K562 (cell line): ENCODE measurements around the gene DIAPH3. TPM values are rescaled to one million over a fixed set of nuclear protein-coding genes. Genes with fewer than 3 reads are reported as not detected.

Experiments used
- ATAC-seq: fragments of 200-7000 bp; cut with Tn5 transposase; 3 replicates; pipeline ENCODE4 v1.9.1; 2020; ENCODE audit warnings: moderate library complexity
- BruUV-seq: library from RNA; stranded (reverse); fragments of 400-500 nt; replicated peaks from 2 replicates; lab custom pipeline; 2021; lab: Mats Ljungman, UMichigan
- CTCF ChIA-PET: fragments of 300-600 bp; formaldehyde crosslinking; extraction: SDS; loops from one replicate; lab custom pipeline; 2021; ENCODE audit warnings: low intra/inter-chr PET ratio; lab: Yijun Ruan, JAX
- POLR2A ChIA-PET: fragments of 300-600, 350-650 bp; sonication (Branson Sonifier 250); formaldehyde crosslinking; extraction: SDS; loops from one replicate; lab custom pipeline; 2021; ENCODE audit warnings: antibody characterized with exemption, inconsistent platforms; lab: Yijun Ruan, JAX
- DNase-seq, 4 experiments: peaks; one replicate each; pipeline versions ENCODE4 v3.0.0 to v3.0.0-alpha.2; 2011 to 2018; ENCODE audit warnings: low spot score in 3 of 4, mixed read lengths in 3 of 4; ENCODE audit errors: extremely low read depth in 1 of 4
- FAIRE-seq: peaks from 2 replicates; lab custom pipeline; 2011; peaks lifted over from hg19 to GRCh38; lab: Jason Lieb, UNC
- H2AFZ ChIP-seq: 2 replicates; pipeline ENCODE4 v1.6.0; 2011; ENCODE audit warnings: low read depth, low read length, control low read depth, inconsistent platforms
- H3K27ac ChIP-seq: fragments of 200-600 bp; 3 replicates; pipeline ENCODE4 v1.8.0; 2011; ENCODE audit warnings: low read depth, mild to moderate bottlenecking, control low read depth, inconsistent platforms, low read length, moderate library complexity, mixed read lengths; ENCODE audit errors: extremely low read depth
- H3K27me3 ChIP-seq, 2 experiments: fragments of 300-600 bp in 1 of 2; 2 replicates in 1 of 2; 3 replicates in 1 of 2; pipeline versions ENCODE4 v1.6.0 to v1.8.0; 2011; ENCODE audit warnings: inconsistent platforms in 2 of 2, low read length in 2 of 2, mild to moderate bottlenecking in 1 of 2, mixed read lengths in 1 of 2, moderate library complexity in 1 of 2; ENCODE audit not compliant: control insufficient read depth in 2 of 2, insufficient read depth in 2 of 2
- H3K36me3 ChIP-seq: fragments of 300-600 bp; 3 replicates; pipeline ENCODE4 v1.8.0; 2011; ENCODE audit warnings: mild to moderate bottlenecking, low read length, inconsistent platforms; ENCODE audit not compliant: control insufficient read depth, insufficient read depth
- H3K4me1 ChIP-seq, 2 experiments: fragments of 200-600 bp in 1 of 2; replicated peaks in 1 of 2; 2 replicates in 1 of 2; 3 replicates in 1 of 2; pipeline versions ENCODE4 v1.5.1 to v1.8.0; 2011; ENCODE audit warnings: inconsistent platforms in 2 of 2, low read length in 2 of 2, mild to moderate bottlenecking in 1 of 2, mixed read lengths in 1 of 2, moderate library complexity in 1 of 2; ENCODE audit not compliant: control insufficient read depth in 2 of 2, insufficient read depth in 2 of 2
- H3K4me2 ChIP-seq: 2 replicates; pipeline ENCODE4 v1.6.1; 2011; ENCODE audit warnings: low read length, control low read depth, inconsistent platforms, mixed read lengths; ENCODE audit not compliant: insufficient read depth
- H3K4me3 ChIP-seq: fragments of 200-600 bp; sonication (generic), shearing (Covaris generic); 2 replicates; pipeline ENCODE4 v1.5.1; 2016; ENCODE audit warnings: control low read depth, inconsistent platforms
- H3K79me2 ChIP-seq: fragments of 200-600 bp; 3 replicates; pipeline ENCODE4 v1.8.0; 2011; ENCODE audit warnings: low read length, inconsistent platforms; ENCODE audit not compliant: control insufficient read depth, insufficient read depth
- H3K9ac ChIP-seq, 2 experiments: 2 replicates each; pipeline versions ENCODE4 v1.6.0 to v1.6.1; 2011; ENCODE audit warnings: low read depth in 2 of 2, low read length in 2 of 2, control low read depth in 1 of 2, inconsistent platforms in 1 of 2, mild to moderate bottlenecking in 1 of 2, mixed read lengths in 1 of 2; ENCODE audit not compliant: insufficient read depth in 1 of 2
- H3K9me1 ChIP-seq: one replicate; pipeline ENCODE4 v1.6.0; 2011; ENCODE audit warnings: inconsistent platforms, mild to moderate bottlenecking, low read length, moderate library complexity; ENCODE audit not compliant: control insufficient read depth, insufficient read depth
- H3K9me3 ChIP-seq: replicated peaks from 2 replicates; pipeline ENCODE4 v1.5.1; 2011; ENCODE audit warnings: low read depth, low read length, inconsistent platforms; ENCODE audit not compliant: control insufficient read depth, insufficient read depth
- H4K20me1 ChIP-seq: replicated peaks from 2 replicates; pipeline ENCODE4 v1.6.1; 2011; ENCODE audit warnings: low read length, inconsistent platforms, mixed read lengths; ENCODE audit not compliant: control insufficient read depth, insufficient read depth
- NKRF ChIP-seq: fragments of 450-650 bp; IDR thresholded peaks from 2 replicates; pipeline ENCODE4 v1.6.1; 2016; ENCODE audit warnings: borderline replicate concordance
- NR4A1 ChIP-seq, 2 experiments: fragments of 250-450 bp in 1 of 2; fragments of 450-650 bp in 1 of 2; sonication (Bioruptor Pico) in 1 of 2; IDR thresholded peaks; 2 replicates each; pipeline versions ENCODE4 v1.4.0 to v1.6.1; 2016 to 2020; ENCODE audit warnings: mild to moderate bottlenecking in 2 of 2, missing compliant biosample characterization in 1 of 2, missing genetic modification characterization in 1 of 2, moderate library complexity in 1 of 2
- ZBTB49 ChIP-seq: sonication (generic); formaldehyde crosslinking; IDR thresholded peaks from 2 replicates; pipeline ENCODE4 v1.8.0; 2022; ENCODE audit warnings: missing genetic modification reagents, mild to moderate bottlenecking, borderline replicate concordance
- ZKSCAN1 ChIP-seq: fragments of 150-350 bp; IDR thresholded peaks from 2 replicates; pipeline ENCODE4 v1.6.1; 2016; ENCODE audit warnings: low read depth, low read length
- WGBS: fragments of 100-300 bp; shearing (Covaris generic); methylation state at CpG from one replicate; pipeline ENCODE4 v1.1.6; 2016; ENCODE audit warnings: low coverage, mixed read lengths; ENCODE audit not compliant: insufficient coverage; ENCODE audit errors: missing lambda C conversion rate; 5-methylcytosine and 5-hydroxymethylcytosine counted together
- in situ Hi-C: fragments of 300-500 bp; cut with MboI; formaldehyde crosslinking; loops from 4 replicates; pipeline ENCODE4 v1.15.0; 2018; ENCODE audit warnings: inconsistent platforms, mixed read lengths
- intact Hi-C: fragments of 100-400 bp; cut with micrococcal nuclease; formaldehyde crosslinking; loops from 2 replicates; pipeline ENCODE4 v1.14.2; 2022
- polyA plus RNA-seq, 8 experiments: library from polyadenylated mRNA; depleted of rRNA in 4 of 8; stranded (reverse) in 5 of 8; unstranded in 3 of 8; fragments of >200 nt; fragmentation: Nextera tagmentation in 2 of 8; fragmentation: Illumina TruSeq in 1 of 8; extraction: Ambion mirVana in 2 of 8; extraction: Trizol in 1 of 8; gene quantifications; 2 replicates each; pipeline versions ENCODE4 v1.2.1 to v1.2.3, GENCODE V29; 2011 to 2014; ENCODE audit warnings: inconsistent platforms in 1 of 8, missing spikeins in 1 of 8
- total RNA-seq, 7 experiments: library from RNA; depleted of rRNA in 6 of 7; stranded (reverse); fragments of >200 nt in 6 of 7; fragmentation: Illumina TruSeq in 2 of 7; extraction: Trizol in 2 of 7; gene quantifications; 2 replicates each; pipeline versions ENCODE4 v1.2.1 to v1.2.3, GENCODE V29; 2011 to 2021; ENCODE audit warnings: low replicate concordance in 1 of 7
- TF ChIP-seq, protein P1 (sequence below): fragments of 450-650 bp; formaldehyde crosslinking; IDR thresholded peaks from 2 replicates; pipeline ENCODE4 v1.4.0; 2022; ENCODE audit warnings: missing genetic modification characterization

The DIAPH3 gene
- total and polyA plus RNA-seq, 9 of the 15 experiments (the other 6 are each of a cell fraction or from before 2014, with no cell fraction given), result 9.0 to 18.7 (median 14.7) TPM

- in situ Hi-C loops (no loop called here), intact Hi-C loops (no loop called here)
- no peaks in the 10 kb centered on the region for H4K20me1 ChIP-seq
- no peaks in the 10 kb centered on the region for H3K79me2 ChIP-seq
- H3K4me2 ChIP-seq, result no peak overlapping the region
- H3K27me3 ChIP-seq, result no peaks in the 10 kb centered on the region
- 30% methylated on average over 1 of the region's 1 CpG for WGBS
- H2AFZ ChIP-seq, result no peak overlapping the region
- H3K36me3 ChIP-seq, result no peaks in the 10 kb centered on the region
- BruUV-seq, result no TSS peak
- no peaks in the 10 kb centered on the region for H3K9me3 ChIP-seq
- no peaks in the 10 kb centered on the region for H3K9me1 ChIP-seq
- no peak for ATAC-seq
- no peak for DNase-seq
- ChIA-PET CTCF (no interaction called here), POLR2A (interaction anchor here (0.6 to 1.4 kb wide), 5 partner anchors 9 to 1783 kb away, joined by 3 to 4 read pairs (median 3); no protein-coding TSS in a partner anchor)
- H3K27ac ChIP-seq, result no peak overlapping the region
- peaks cover 0 to 6% of the 10 kb centered on the region in 2 experiments; a peak in 1 of 5 replicates for H3K4me1 ChIP-seq
- no peak overlapping the region for H3K9ac ChIP-seq
- no peak overlapping the region for H3K4me3 ChIP-seq
- FAIRE-seq, result no peak
- TF ChIP-seq ZKSCAN1, result no peak
- TF ChIP-seq NKRF, result no peak
- TF ChIP-seq, protein P1, sequence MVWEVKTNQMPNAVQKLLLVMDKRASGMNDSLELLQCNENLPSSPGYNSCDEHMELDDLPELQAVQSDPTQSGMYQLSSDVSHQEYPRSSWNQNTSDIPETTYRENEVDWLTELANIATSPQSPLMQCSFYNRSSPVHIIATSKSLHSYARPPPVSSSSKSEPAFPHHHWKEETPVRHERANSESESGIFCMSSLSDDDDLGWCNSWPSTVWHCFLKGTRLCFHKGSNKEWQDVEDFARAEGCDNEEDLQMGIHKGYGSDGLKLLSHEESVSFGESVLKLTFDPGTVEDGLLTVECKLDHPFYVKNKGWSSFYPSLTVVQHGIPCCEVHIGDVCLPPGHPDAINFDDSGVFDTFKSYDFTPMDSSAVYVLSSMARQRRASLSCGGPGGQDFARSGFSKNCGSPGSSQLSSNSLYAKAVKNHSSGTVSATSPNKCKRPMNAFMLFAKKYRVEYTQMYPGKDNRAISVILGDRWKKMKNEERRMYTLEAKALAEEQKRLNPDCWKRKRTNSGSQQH (CRISPR knock-in tag), result no peak
- no peak for TF ChIP-seq ZBTB49 (CRISPR knock-in tag)
- TF ChIP-seq NR4A1 (CRISPR knock-in tag; IDR thresholded peaks at IDR 0.05), result no peak
- no peak for TF ChIP-seq NR4A1 (tag; IDR thresholded peaks at IDR 0.05)
Observed at GRCh38 chr13:60213236-60213744, 49.6 kb upstream of the DIAPH3 start.
